ENCODE results near the gene KCNQ1.

GRCh38 chr11:2612884-2613571 lies 168.2 kb downstream of the KCNQ1 start:
- TF ChIP-seq, protein P1, sequence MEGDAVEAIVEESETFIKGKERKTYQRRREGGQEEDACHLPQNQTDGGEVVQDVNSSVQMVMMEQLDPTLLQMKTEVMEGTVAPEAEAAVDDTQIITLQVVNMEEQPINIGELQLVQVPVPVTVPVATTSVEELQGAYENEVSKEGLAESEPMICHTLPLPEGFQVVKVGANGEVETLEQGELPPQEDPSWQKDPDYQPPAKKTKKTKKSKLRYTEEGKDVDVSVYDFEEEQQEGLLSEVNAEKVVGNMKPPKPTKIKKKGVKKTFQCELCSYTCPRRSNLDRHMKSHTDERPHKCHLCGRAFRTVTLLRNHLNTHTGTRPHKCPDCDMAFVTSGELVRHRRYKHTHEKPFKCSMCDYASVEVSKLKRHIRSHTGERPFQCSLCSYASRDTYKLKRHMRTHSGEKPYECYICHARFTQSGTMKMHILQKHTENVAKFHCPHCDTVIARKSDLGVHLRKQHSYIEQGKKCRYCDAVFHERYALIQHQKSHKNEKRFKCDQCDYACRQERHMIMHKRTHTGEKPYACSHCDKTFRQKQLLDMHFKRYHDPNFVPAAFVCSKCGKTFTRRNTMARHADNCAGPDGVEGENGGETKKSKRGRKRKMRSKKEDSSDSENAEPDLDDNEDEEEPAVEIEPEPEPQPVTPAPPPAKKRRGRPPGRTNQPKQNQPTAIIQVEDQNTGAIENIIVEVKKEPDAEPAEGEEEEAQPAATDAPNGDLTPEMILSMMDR (IDR thresholded peaks at IDR 0.05) = no peak
- no peak for TF ChIP-seq POLR2A (IDR thresholded peaks at IDR 0.05)
